Kidney epithelial cell (primary cell): ENCODE measurements around the gene SSBP2. TPM values are rescaled to one million over a fixed set of nuclear protein-coding genes. Genes with fewer than 3 reads are reported as not detected.

ENCODE experiments used
- DNase-seq: peaks from one replicate; pipeline ENCODE4 v3.0.0-alpha.2; 2010; ENCODE audit warnings: low read depth
- H3K27me3 ChIP-seq: 2 replicates; pipeline ENCODE4 v1.6.0; 2011; ENCODE audit warnings: low read length; ENCODE audit not compliant: control insufficient read depth, insufficient read depth
- H3K36me3 ChIP-seq: 2 replicates; pipeline ENCODE4 v1.5.1; 2011; ENCODE audit warnings: low read length; ENCODE audit not compliant: control insufficient read depth, insufficient read depth
- H3K4me3 ChIP-seq: 2 replicates; pipeline ENCODE4 v1.5.1; 2011; ENCODE audit warnings: low read depth, mild to moderate bottlenecking, control low read depth, low read length
- total RNA-seq: library from RNA; depleted of rRNA; stranded (reverse); fragments of >200 nt; gene quantifications from 2 replicates; pipeline ENCODE4 v1.2.3, GENCODE V29; 2015
- TF ChIP-seq, protein P1 (sequence below): IDR thresholded peaks from 2 replicates; pipeline ENCODE4 v1.5.1; 2011; ENCODE audit warnings: mild to moderate bottlenecking, moderate library complexity, low read length, control low read depth, inconsistent platforms; ENCODE audit not compliant: insufficient read depth, poor library complexity, severe bottlenecking

The SSBP2 gene
- 5.3 and 11.0 TPM in 2 replicates for total RNA-seq

DNA sequence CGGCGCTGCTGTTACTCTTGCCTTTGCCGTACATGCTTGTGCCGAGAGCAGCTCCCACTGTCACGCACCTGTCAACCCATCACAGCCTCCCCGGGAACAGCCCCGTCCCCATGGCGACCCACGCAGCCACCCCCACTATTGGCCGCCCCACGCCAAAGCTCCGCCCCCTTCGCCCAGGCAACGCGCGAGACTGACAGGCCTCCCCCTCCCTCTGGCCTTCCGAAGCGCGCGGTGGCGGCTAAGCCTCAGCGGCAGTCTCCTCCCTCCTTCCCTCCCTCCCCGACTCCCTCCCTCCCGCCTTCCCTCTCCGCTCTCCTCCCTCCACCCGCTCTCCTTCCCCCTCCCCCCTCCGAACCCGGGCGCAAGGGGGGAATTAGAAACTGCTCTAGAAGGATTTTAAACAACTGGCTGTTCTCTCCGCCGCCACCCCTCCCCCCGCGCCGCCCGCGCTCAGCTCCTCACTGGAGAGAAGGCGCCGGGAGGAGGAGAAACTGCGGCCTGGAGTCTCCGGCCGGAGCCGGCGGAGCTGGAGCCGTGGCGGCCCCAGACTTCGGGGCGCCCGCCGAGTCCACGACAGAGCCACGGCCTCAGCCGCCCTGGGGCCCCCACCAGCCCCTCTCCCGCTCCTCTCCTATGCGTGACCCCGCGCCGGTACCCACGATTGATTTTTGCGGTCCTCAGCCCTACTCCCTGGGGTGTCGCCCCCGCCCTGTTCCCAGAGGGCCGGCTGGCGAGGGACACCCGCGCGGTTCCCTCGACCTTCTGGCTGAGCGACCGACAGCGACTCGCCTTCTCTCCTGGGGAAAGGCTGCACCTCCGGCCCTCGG lies at the start of gene SSBP2:
Gene SSBP2, minus strand, starts transcription at position 89 of the 827 bp plus-strand sequence. Its CDS starts 55 bp downstream, at position 34.
- Histone ChIP-seq H3K27me3 (no peaks in the 10 kb centered on the region), H3K4me3 (peak within 1 kb of the TSS; percentile 90), H3K36me3 (no peaks in the 10 kb centered on the region)
- DNase-seq: peak; percentile 81
- TF ChIP-seq, protein P1, sequence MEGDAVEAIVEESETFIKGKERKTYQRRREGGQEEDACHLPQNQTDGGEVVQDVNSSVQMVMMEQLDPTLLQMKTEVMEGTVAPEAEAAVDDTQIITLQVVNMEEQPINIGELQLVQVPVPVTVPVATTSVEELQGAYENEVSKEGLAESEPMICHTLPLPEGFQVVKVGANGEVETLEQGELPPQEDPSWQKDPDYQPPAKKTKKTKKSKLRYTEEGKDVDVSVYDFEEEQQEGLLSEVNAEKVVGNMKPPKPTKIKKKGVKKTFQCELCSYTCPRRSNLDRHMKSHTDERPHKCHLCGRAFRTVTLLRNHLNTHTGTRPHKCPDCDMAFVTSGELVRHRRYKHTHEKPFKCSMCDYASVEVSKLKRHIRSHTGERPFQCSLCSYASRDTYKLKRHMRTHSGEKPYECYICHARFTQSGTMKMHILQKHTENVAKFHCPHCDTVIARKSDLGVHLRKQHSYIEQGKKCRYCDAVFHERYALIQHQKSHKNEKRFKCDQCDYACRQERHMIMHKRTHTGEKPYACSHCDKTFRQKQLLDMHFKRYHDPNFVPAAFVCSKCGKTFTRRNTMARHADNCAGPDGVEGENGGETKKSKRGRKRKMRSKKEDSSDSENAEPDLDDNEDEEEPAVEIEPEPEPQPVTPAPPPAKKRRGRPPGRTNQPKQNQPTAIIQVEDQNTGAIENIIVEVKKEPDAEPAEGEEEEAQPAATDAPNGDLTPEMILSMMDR: no peak

DNA sequence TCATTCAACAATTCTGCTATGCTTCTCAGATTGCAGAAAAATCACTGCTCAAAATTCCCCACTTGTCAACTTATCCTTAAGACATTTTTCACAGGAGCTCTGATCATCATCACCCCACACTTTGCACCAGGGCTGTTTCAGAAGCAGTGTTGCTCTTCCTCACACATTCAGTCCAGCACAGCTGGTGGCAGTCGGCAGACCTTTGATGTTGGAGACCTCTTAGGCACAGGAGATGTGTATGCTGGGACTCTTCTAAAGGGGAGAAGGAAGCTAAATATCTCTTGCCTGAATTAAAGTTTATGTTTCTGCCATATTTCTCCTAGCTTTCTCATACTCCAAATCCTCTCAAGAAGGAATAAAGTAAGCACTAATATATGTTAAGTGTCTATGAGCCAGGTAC lies 44.8 kb upstream of the SSBP2 start:
- no peak overlapping the region for H3K4me3 ChIP-seq
- TF ChIP-seq, protein P1: no peak
- DNase-seq: no peak
- no peaks in the 10 kb centered on the region for H3K36me3 ChIP-seq
- no peaks in the 10 kb centered on the region for H3K27me3 ChIP-seq

DNA sequence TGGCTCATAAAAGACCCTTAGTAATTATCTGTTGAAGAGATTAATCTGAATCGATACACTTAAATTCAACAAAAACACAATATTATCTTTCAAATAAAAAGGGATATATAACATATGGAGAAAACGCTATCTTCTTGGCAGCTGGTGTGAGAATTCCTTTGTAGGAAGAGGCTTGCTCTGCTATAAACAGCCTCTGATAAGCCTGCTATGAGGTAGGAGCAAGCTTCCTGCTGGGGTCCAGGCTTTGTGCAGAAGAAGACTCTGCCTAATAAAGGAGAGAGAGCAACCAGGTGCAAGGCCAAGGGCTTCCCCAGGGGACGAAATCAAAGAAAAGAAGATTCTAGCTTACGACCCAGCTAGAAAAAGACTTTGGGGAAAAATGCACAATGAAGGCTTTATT lies 43.3 kb upstream of the SSBP2 start:
- no peak for DNase-seq
- Histone ChIP-seq H3K36me3 (no peaks in the 10 kb centered on the region), H3K27me3 (no peaks in the 10 kb centered on the region), H3K4me3 (no peak overlapping the region)
- TF ChIP-seq, protein P1: no peak

- TF ChIP-seq, protein P1: no peak
- no peak for DNase-seq
- Histone ChIP-seq H3K36me3 (no peaks in the 10 kb centered on the region), H3K4me3 (no peak overlapping the region), H3K27me3 (no peaks in the 10 kb centered on the region)
These were observed 39.4 kb upstream of the SSBP2 start for GRCh38 chr5:81790336-81790735.

GRCh38 chr5:81789033-81789432 lies 38.1 kb upstream of the SSBP2 start:
- H3K4me3 ChIP-seq: no peak overlapping the region
- peak; percentile 34 for DNase-seq
- H3K36me3 ChIP-seq: no peaks in the 10 kb centered on the region
- no peaks in the 10 kb centered on the region for H3K27me3 ChIP-seq
- TF ChIP-seq, protein P1: no peak

DNA sequence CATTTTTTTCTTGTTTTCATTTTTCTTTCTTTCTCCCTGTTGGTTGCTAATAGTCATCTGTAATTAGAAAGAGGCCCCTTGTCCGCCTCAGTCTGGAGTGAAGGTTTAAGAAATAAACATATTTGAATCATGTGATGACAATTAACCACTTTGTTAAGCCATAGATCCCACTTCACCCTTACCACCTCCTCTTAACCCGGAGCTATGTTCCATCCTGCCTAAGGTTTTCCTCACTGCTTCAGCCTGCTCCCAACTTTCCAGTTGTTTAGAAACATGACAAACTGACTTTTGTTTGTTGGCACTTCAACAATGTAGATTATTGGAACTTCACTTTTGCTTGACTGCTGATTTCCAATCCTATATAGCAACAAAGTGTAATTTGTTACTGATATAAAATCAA lies 37.4 kb upstream of the SSBP2 start:
- Histone ChIP-seq H3K4me3 (no peak overlapping the region), H3K27me3 (no peaks in the 10 kb centered on the region), H3K36me3 (no peaks in the 10 kb centered on the region)
- DNase-seq: no peak
- TF ChIP-seq, protein P1: no peak
